HL-60 (cell line): Measurements from ENCODE around the gene ARID1B.

Source experiments
- DNase-seq, 2 experiments: peaks; one replicate each; pipeline ENCODE4 v3.0.0-alpha.2; 2010 to 2020; ENCODE audit warnings: low read depth in 1 of 2, low spot score in 1 of 2
- H3K27ac ChIP-seq: fragments of 250-450 bp; sonication (Bioruptor Pico); replicated peaks from 2 replicates; pipeline ENCODE4 v1.5.1; 2020; ENCODE audit warnings: mild to moderate bottlenecking, moderate library complexity
- H3K27me3 ChIP-seq: fragments of 250-450 bp; sonication (Bioruptor Pico); 2 replicates; pipeline ENCODE4 v1.5.1; 2021; ENCODE audit warnings: mild to moderate bottlenecking, moderate library complexity; ENCODE audit not compliant: insufficient read depth, poor library complexity, severe bottlenecking
- H3K4me3 ChIP-seq: replicated peaks from 2 replicates; pipeline ENCODE4 v1.5.1; 2011; ENCODE audit warnings: mild to moderate bottlenecking, control low read depth, low read length; ENCODE audit not compliant: insufficient read depth
- CTCF ChIP-seq: IDR thresholded peaks from one replicate; pipeline ENCODE4 v1.5.1; 2011; ENCODE audit warnings: low read length, control low read depth, inconsistent platforms; ENCODE audit not compliant: insufficient read depth
- GABPA ChIP-seq: IDR thresholded peaks from 2 replicates; pipeline ENCODE4 v1.6.1; 2012; ENCODE audit warnings: low read depth
- POLR2AphosphoS5 ChIP-seq: IDR thresholded peaks from 2 replicates; pipeline ENCODE4 v1.6.1; 2012; ENCODE audit warnings: low read depth
- REST ChIP-seq: IDR thresholded peaks from 2 replicates; pipeline ENCODE4 v1.6.1; 2012; ENCODE audit warnings: low read depth; ENCODE audit not compliant: insufficient replicate concordance
- SPI1 ChIP-seq: IDR thresholded peaks from 2 replicates; pipeline ENCODE4 v1.6.1; 2012; ENCODE audit warnings: low read depth, mild to moderate bottlenecking, borderline replicate concordance

The ARID1B gene

GRCh38 chr6:157217198-157217893, 440.2 kb downstream of the ARID1B start:
- Histone ChIP-seq H3K27ac (no peak overlapping the region), H3K27me3 (no peaks in the 10 kb centered on the region)
- no peak for DNase-seq

GRCh38 chr6:157217894-157218370, 440.8 kb downstream of the ARID1B start:
- TF ChIP-seq SPI1 (no peak), REST (no peak), CTCF (no peak), GABPA (no peak), POLR2AphosphoS5 (no peak)
- H3K27me3 ChIP-seq: no peaks in the 10 kb centered on the region
- H3K27ac ChIP-seq: no peak overlapping the region
- no peak overlapping the region for H3K4me3 ChIP-seq
- no peak for DNase-seq

More at GRCh38 chr6:157217198-157217893, 440.2 kb downstream of the ARID1B start:
- TF ChIP-seq CTCF (no peak), GABPA (no peak), SPI1 (no peak), POLR2AphosphoS5 (no peak), REST (no peak)
- no peak overlapping the region for H3K4me3 ChIP-seq

GRCh38 chr6:157218371-157219198, 441.4 kb downstream of the ARID1B start:
- H3K4me3 ChIP-seq: no peak overlapping the region
- H3K27me3 ChIP-seq: no peaks in the 10 kb centered on the region
- TF ChIP-seq CTCF (no peak), GABPA (no peak), REST (no peak), SPI1 (no peak), POLR2AphosphoS5 (no peak)
- DNase-seq: no peak
- H3K27ac ChIP-seq: no peak overlapping the region
